Measurements from ENCODE around the gene BAD. TPM values are rescaled to one million over a fixed set of nuclear protein-coding genes. Genes with fewer than 3 reads are reported as not detected.
A peak's percentile ranks its signal among the peaks of the same experiment; 100 is the strongest.

The BAD gene
- polyA plus RNA-seq, 2 of the 4 experiments (the other 2 are of a cell fraction): 33.7 to 68.4 TPM

DNA sequence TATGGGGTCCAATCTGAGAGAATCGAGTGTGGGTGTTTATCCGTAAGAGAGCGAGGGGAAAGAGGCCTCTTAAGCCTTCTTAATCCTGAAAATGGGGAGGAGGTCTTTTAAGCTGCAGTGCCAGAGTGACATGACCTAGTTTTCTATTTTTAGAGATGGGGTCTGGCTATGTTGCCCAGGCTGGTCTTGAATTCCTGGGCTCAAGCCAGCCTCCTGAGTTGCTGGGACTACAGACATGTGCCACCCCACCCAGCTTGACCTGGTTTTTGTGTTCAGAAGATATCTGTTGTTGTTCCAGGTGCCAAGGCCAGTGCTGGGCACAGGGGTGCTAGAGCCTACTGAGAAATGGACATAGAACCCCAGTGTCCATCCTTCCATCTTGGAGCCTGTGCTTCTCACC lies 1.4 kb downstream of the BAD start:
- peak overlapping the region; percentile 86 for H3K4me2 ChIP-seq
- ChIA-PET POLR2A (interaction anchor here (4.1 to 5.8 kb wide), 2 partner anchors 13 to 22 kb away, joined by 17 to 49 read pairs; partner anchors contain the start of gene ESRRA), CTCF (interaction anchor here (0.8 to 20.5 kb wide), 5 partner anchors 12 to 72 kb away, joined by 3 to 448 read pairs (median 7); partner anchors contain the start of genes CATSPERZ, ESRRA and PLCB3)
- no peak overlapping the region for H3K4me3 ChIP-seq
- ATAC-seq (no peak), FAIRE-seq (no peak), DNase-seq (ENCODE audit: low read depth in 1 of 2, low spot score in 1 of 2) (no peak)
- no peak for TF ChIP-seq GATA3 (IDR thresholded peaks at IDR 0.05; ENCODE audit: borderline replicate concordance)
- no peak for TF ChIP-seq RNF2 (IDR thresholded peaks at IDR 0.05; ENCODE audit: borderline replicate concordance, low read depth)
- no peak for TF ChIP-seq BCL3 (IDR thresholded peaks at IDR 0.05)
- TF ChIP-seq MAFK (IDR thresholded peaks at IDR 0.05; ENCODE audit: partially characterized antibody): no peak
- no peak for TF ChIP-seq JUNB (IDR thresholded peaks at IDR 0.05)
- TF ChIP-seq CHD4 (IDR thresholded peaks at IDR 0.05; ENCODE audit: borderline replicate concordance): no peak
- no peak for TF ChIP-seq FOSB (CRISPR knock-in tag; IDR thresholded peaks at IDR 0.05)
- no peak for TF ChIP-seq ELK1 (IDR thresholded peaks at IDR 0.05; ENCODE audit: low read depth, low read length)
- no peak for TF ChIP-seq CTCF (IDR thresholded peaks at IDR 0.05)
- no peak for TF ChIP-seq KDM5A (IDR thresholded peaks at IDR 0.05)
- peak overlapping the region in 1 of 2 experiments; percentile 98; a peak in 2 of 6 replicates for H3K27ac ChIP-seq
- peaks cover 17% of the 10 kb centered on the region; the same call in 1 of the 3 replicates for H3K4me1 ChIP-seq
- no peaks in the 10 kb centered on the region for H3K9me3 ChIP-seq
- 97% methylated on average over 3 of the region's 3 CpGs for WGBS (ENCODE audit: missing lambda C conversion rate)

GRCh38 chr11:64281957-64282770 lies 2.3 kb downstream of the BAD start:
- H3K4me2 ChIP-seq: no peak overlapping the region
- H3K4me3 ChIP-seq: no peak overlapping the region
- no peak for TF ChIP-seq ZC3H11A (IDR thresholded peaks at IDR 0.05)
- TF ChIP-seq PHF8 (IDR thresholded peaks at IDR 0.05; ENCODE audit: borderline replicate concordance, low read depth): no peak
- no peak for TF ChIP-seq ATOH8 (CRISPR knock-in tag; IDR thresholded peaks at IDR 0.05; ENCODE audit: low read depth)
- TF ChIP-seq CEBPB (IDR thresholded peaks at IDR 0.05): no peak
- no peak for TF ChIP-seq NFE2L2 (conservative IDR thresholded peaks at IDR 0.05; ENCODE audit: low read length)
- TF ChIP-seq BCL3 (IDR thresholded peaks at IDR 0.05): no peak
- TF ChIP-seq, protein P1, sequence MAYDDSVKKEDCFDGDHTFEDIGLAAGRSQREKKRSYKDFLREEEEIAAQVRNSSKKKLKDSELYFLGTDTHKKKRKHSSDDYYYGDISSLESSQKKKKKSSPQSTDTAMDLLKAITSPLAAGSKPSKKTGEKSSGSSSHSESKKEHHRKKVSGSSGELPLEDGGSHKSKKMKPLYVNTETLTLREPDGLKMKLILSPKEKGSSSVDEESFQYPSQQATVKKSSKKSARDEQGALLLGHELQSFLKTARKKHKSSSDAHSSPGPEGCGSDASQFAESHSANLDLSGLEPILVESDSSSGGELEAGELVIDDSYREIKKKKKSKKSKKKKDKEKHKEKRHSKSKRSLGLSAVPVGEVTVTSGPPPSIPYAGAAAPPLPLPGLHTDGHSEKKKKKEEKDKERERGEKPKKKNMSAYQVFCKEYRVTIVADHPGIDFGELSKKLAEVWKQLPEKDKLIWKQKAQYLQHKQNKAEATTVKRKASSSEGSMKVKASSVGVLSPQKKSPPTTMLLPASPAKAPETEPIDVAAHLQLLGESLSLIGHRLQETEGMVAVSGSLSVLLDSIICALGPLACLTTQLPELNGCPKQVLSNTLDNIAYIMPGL (CRISPR knock-in tag; IDR thresholded peaks at IDR 0.05; ENCODE audit: borderline replicate concordance): no peak
- no peak for TF ChIP-seq TP53 (CRISPR knock-in tag; IDR thresholded peaks at IDR 0.05)
- no peak for TF ChIP-seq ZNF302 (CRISPR knock-in tag; IDR thresholded peaks at IDR 0.05)
- TF ChIP-seq GATA3 (IDR thresholded peaks at IDR 0.05; ENCODE audit: borderline replicate concordance): no peak
- ChIA-PET POLR2A (interaction anchor here (0.5 to 5.8 kb wide), 4 partner anchors 12 to 57 kb away, joined by 4 to 49 read pairs (median 10); partner anchors contain the start of gene ESRRA), CTCF (interaction anchor here (0.9 to 20.5 kb wide), 5 partner anchors 10 to 49 kb away, joined by 3 to 448 read pairs (median 7); partner anchors contain the start of genes CATSPERZ, ESRRA and PLCB3)
- no peak overlapping the region for H3K27ac ChIP-seq
- peaks cover 21% of the 10 kb centered on the region for H3K4me1 ChIP-seq
- H3K9me3 ChIP-seq: no peaks in the 10 kb centered on the region
- DNase-seq (ENCODE audit: low read depth in 1 of 2, low spot score in 1 of 2) (no peak), FAIRE-seq (no peak), ATAC-seq (no peak)
- WGBS (ENCODE audit: missing lambda C conversion rate): 94% methylated on average over 22 of the region's 22 CpGs

Measured in A549 (cell line).